Measurements from ENCODE around the gene SLC2A9. TPM values are rescaled to one million over a fixed set of nuclear protein-coding genes. Genes with fewer than 3 reads are reported as not detected.

SLC2A9 gene
- total and polyA plus RNA-seq, 2 of the 13 experiments (the other 11 are each of a cell fraction or from before 2014, with no cell fraction given): 36.2 to 42.3 TPM

DNA sequence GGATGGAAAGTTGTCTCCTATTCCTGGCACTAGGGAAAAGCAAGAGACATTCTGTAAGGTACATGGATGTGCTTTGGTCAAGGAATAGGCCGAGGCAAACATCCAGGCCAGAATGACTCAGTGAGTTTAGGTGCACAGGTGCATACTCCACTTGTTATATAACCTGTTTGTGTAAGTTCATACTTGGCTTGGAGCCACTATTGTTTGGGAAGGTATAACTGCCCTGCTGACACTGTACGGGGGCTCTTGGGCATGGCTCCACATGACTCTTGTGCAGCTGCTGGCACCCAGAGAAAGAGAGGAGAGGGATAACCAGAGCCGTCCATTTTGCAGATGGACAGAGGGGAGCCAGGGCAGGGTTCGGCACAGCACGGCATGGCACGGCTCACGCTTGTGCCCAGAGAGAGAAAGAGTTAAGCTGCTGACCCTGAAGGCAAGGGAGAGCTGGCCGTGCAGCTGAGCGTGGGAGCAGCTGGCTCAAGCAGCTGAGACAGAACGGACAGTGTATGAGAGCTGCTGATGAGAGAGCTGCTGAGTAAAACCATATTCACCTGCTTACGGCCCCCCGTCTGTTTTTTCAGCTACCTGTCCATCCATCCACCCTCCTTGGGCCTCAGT lies 98.0 kb downstream of the SLC2A9 start:
- BruUV-seq (replicated peaks): no TSS peak
- ChIA-PET POLR2A (no interaction called here), CTCF (ENCODE audit: low intra/inter-chr PET ratio, low total read pairs) (no interaction called here)
- H4K20me1 ChIP-seq (ENCODE audit: insufficient read depth, low read length): no peaks in the 10 kb centered on the region
- no peak overlapping the region for H3K9ac ChIP-seq (ENCODE audit: insufficient read depth, low read depth, low read length)
- H3K27me3 ChIP-seq (ENCODE audit: control insufficient read depth in 1 of 2, insufficient read depth in 2 of 2, low read length in 2 of 2): no peaks in the 10 kb centered on the region
- H3K9me3 ChIP-seq (ENCODE audit: low read length): no peaks in the 10 kb centered on the region
- H3K27ac ChIP-seq (ENCODE audit: extremely low read length, insufficient read depth, low read length): no peak overlapping the region
- no peak overlapping the region for H3K4me2 ChIP-seq (ENCODE audit: low read depth, low read length)
- no peaks in the 10 kb centered on the region for H3K4me1 ChIP-seq (ENCODE audit: insufficient read depth, low read length)
- H3K4me3 ChIP-seq (replicated peaks in 1 of 3; ENCODE audit: insufficient read depth in 1 of 3, low read depth in 2 of 3, low read length in 3 of 3): no peak overlapping the region
- in situ Hi-C loops (cut with HindIII; ENCODE audit: extremely low pct_ligation_motif_present, low pct_unique_long_range_greater_than_20kb): no loop called here
- H3K36me3 ChIP-seq (replicated peaks in 1 of 2; ENCODE audit: control insufficient read depth in 1 of 2, insufficient read depth in 2 of 2, low read length in 2 of 2): peaks cover 22 to 72% of the 10 kb centered on the region in 2 experiments
- H2AFZ ChIP-seq (ENCODE audit: low read length): no peak overlapping the region
- FAIRE-seq: no peak
- intact Hi-C loops (cut with micrococcal nuclease; ENCODE audit: unreplicated experiment): no loop called here
- H3K79me2 ChIP-seq (ENCODE audit: insufficient read depth, low read length): no peaks in the 10 kb centered on the region
- peak; percentile 10 for ATAC-seq
- WGBS (ENCODE audit: low lambda C conversion rate): 89% methylated on average over 12 of the region's 12 CpGs
- DNase-seq (ENCODE audit: low spot score): no peak
- no peak for TF ChIP-seq CENPX (CRISPR knock-in tag; IDR thresholded peaks at IDR 0.05)
- TF ChIP-seq CREB1 (IDR thresholded peaks at IDR 0.05): no peak
- TF ChIP-seq CREB1 (CRISPR knock-in tag; IDR thresholded peaks at IDR 0.05): no peak
- TF ChIP-seq KDM6A (CRISPR knock-in tag; IDR thresholded peaks at IDR 0.05; ENCODE audit: low read depth): no peak
- TF ChIP-seq TCF7L2 (IDR thresholded peaks at IDR 0.05; ENCODE audit: low read depth, low read length): no peak
- no peak for TF ChIP-seq SMAD3 (CRISPR knock-in tag; IDR thresholded peaks at IDR 0.05)
- TF ChIP-seq SOX5 (CRISPR knock-in tag; IDR thresholded peaks at IDR 0.05; ENCODE audit: borderline replicate concordance): peak; percentile 29; the same call in 1 of the 2 replicates
- TF ChIP-seq, protein P1, sequence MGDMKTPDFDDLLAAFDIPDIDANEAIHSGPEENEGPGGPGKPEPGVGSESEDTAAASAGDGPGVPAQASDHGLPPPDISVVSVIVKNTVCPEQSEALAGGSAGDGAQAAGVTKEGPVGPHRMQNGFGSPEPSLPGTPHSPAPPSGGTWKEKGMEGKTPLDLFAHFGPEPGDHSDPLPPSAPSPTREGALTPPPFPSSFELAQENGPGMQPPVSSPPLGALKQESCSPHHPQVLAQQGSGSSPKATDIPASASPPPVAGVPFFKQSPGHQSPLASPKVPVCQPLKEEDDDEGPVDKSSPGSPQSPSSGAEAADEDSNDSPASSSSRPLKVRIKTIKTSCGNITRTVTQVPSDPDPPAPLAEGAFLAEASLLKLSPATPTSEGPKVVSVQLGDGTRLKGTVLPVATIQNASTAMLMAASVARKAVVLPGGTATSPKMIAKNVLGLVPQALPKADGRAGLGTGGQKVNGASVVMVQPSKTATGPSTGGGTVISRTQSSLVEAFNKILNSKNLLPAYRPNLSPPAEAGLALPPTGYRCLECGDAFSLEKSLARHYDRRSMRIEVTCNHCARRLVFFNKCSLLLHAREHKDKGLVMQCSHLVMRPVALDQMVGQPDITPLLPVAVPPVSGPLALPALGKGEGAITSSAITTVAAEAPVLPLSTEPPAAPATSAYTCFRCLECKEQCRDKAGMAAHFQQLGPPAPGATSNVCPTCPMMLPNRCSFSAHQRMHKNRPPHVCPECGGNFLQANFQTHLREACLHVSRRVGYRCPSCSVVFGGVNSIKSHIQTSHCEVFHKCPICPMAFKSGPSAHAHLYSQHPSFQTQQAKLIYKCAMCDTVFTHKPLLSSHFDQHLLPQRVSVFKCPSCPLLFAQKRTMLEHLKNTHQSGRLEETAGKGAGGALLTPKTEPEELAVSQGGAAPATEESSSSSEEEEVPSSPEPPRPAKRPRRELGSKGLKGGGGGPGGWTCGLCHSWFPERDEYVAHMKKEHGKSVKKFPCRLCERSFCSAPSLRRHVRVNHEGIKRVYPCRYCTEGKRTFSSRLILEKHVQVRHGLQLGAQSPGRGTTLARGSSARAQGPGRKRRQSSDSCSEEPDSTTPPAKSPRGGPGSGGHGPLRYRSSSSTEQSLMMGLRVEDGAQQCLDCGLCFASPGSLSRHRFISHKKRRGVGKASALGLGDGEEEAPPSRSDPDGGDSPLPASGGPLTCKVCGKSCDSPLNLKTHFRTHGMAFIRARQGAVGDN (CRISPR knock-in tag; IDR thresholded peaks at IDR 0.05): peak; percentile 48
- TF ChIP-seq SOX13 (IDR thresholded peaks at IDR 0.05): no peak
- TF ChIP-seq SOX13 (CRISPR knock-in tag; conservative IDR thresholded peaks at IDR 0.05 in 1 of 2, IDR thresholded peaks at IDR 0.05 in 1 of 2): peak in 1 of 2 experiments; percentile 41; a peak in 1 of 4 replicates
- no peak for TF ChIP-seq ZNF552 (CRISPR knock-in tag; IDR thresholded peaks at IDR 0.05; ENCODE audit: borderline replicate concordance)
- TF ChIP-seq ZHX1 (CRISPR knock-in tag; IDR thresholded peaks at IDR 0.05; ENCODE audit: low read depth): no peak
- TF ChIP-seq NFRKB (IDR thresholded peaks at IDR 0.05): no peak
- no peak for TF ChIP-seq JDP2 (CRISPR knock-in tag; IDR thresholded peaks at IDR 0.05; ENCODE audit: borderline replicate concordance)
- peak; percentile 100 for TF ChIP-seq ZSCAN31 (CRISPR knock-in tag; IDR thresholded peaks at IDR 0.05; ENCODE audit: low read depth)
- TF ChIP-seq SRSF1 (optimal IDR thresholded peaks at IDR 0.05; ENCODE audit: low read depth, low read length): no peak
- TF ChIP-seq ZNF749 (CRISPR knock-in tag; IDR thresholded peaks at IDR 0.05; ENCODE audit: borderline replicate concordance): no peak
- TF ChIP-seq MAFG (CRISPR knock-in tag; IDR thresholded peaks at IDR 0.05): no peak

Measured in HepG2 (cell line).